Right ventricle myocardium inferior (tissue), 1 donor: ENCODE results near the gene CDS1. TPM values are rescaled to one million over a fixed set of nuclear protein-coding genes. Genes with fewer than 3 reads are reported as not detected.
"Not testable (repeated sequence)": the region's sequence is repeated elsewhere in the genome, so short reads cannot be mapped to it uniquely, and the experiment has no call there.

Source experiments
- ATAC-seq: fragments of 200-7000 bp; cut with Tn5 transposase; one replicate; pipeline ENCODE4 v1.9.1; 2020; ENCODE audit warnings: mild to moderate bottlenecking, moderate library complexity
- DNase-seq: peaks from one replicate; pipeline ENCODE4 v3.0.0; 2021; ENCODE audit errors: missing footprints
- intact Hi-C: fragments of 100-400 bp; cut with DNase I; formaldehyde crosslinking; loops from one replicate; pipeline ENCODE4 v1.11.0; 2022
- total RNA-seq: library from RNA; stranded (reverse); fragmentation: NEBNext Ultra II Directional; extraction: Animal tissue kit (Norgen Biotek cat#: 25700); gene quantifications from one replicate; pipeline ENCODE4 v1.2.1, GENCODE V29; 2021
- donor health status: DM: no; HTN: yes; CAD: no; lungs with severe emphysema.

Gene CDS1
- total RNA-seq, 1 donor from 2014 or later = 0.68 TPM

GRCh38 chr4:84661191-84661939 is 78.4 kb downstream of the CDS1 start:
- DNase-seq = no peak
- intact Hi-C loops = no loop called here
- no peak for ATAC-seq

GRCh38 chr4:84664767-84665166 is 81.8 kb downstream of the CDS1 start:
- ATAC-seq, DNase-seq, intact Hi-C loops: not testable (repeated sequence)

GRCh38 chr4:84666439-84666838 is 83.5 kb downstream of the CDS1 start:
- ATAC-seq = no peak
- intact Hi-C loops = no loop called here

GRCh38 chr4:84669201-84669600 is 86.3 kb downstream of the CDS1 start:
- DNase-seq = no peak
- intact Hi-C loops = no loop called here
- no peak for ATAC-seq

More at GRCh38 chr4:84666439-84666838, 83.5 kb downstream of the CDS1 start:
- DNase-seq = no peak

- ATAC-seq (no peak), DNase-seq (no peak)
- intact Hi-C loops = no loop called here
These were observed 89.2 kb downstream of the CDS1 start for GRCh38 chr4:84672177-84672576.

- intact Hi-C loops = no loop called here
- DNase-seq = no peak
- ATAC-seq = no peak
These were observed 90.7 kb downstream of the CDS1 start for GRCh38 chr4:84673475-84674240.

- DNase-seq = no peak
- intact Hi-C loops = no loop called here
- peak; percentile 29 for ATAC-seq
These were observed 94.2 kb downstream of the CDS1 start for GRCh38 chr4:84677093-84677492.

GRCh38 chr4:84677995-84678394 is 95.1 kb downstream of the CDS1 start:
- no peak for DNase-seq
- no peak for ATAC-seq
- intact Hi-C loops = no loop called here

GRCh38 chr4:84678976-84679744 is 96.2 kb downstream of the CDS1 start:
- ATAC-seq = no peak
- DNase-seq = no peak
- intact Hi-C loops = no loop called here

GRCh38 chr4:84680956-84681355 is 98.0 kb downstream of the CDS1 start:
- no peak for DNase-seq
- ATAC-seq = no peak
- intact Hi-C loops = loop anchor here (5.0 kb wide), 1 partner anchor 99 kb away; the partner anchor contains the start of gene CDS1

- DNase-seq (no peak), ATAC-seq (peak; percentile 74)
- intact Hi-C loops = loop anchor here (5.0 kb wide), 1 partner anchor 99 kb away; the partner anchor contains the start of gene CDS1
These were observed 98.8 kb downstream of the CDS1 start for GRCh38 chr4:84681486-84682274.

- intact Hi-C loops = loop anchor here (5.0 kb wide), 1 partner anchor 100 kb away; the partner anchor contains the start of gene CDS1
- ATAC-seq, DNase-seq: not testable (repeated sequence)
These were observed 99.7 kb downstream of the CDS1 start for GRCh38 chr4:84682661-84683060.

GRCh38 chr4:84683064-84683850 is 100.3 kb downstream of the CDS1 start:
- peak; percentile 66 for ATAC-seq
- intact Hi-C loops = loop anchor here (5.0 kb wide), 1 partner anchor 101 kb away; the partner anchor contains the start of gene CDS1
- no peak for DNase-seq

GRCh38 chr4:84684361-84684760 is 101.4 kb downstream of the CDS1 start:
- intact Hi-C loops = loop anchor here (5.0 kb wide), 1 partner anchor 102 kb away; the partner anchor contains the start of gene CDS1
- ATAC-seq (no peak), DNase-seq (no peak)

- ATAC-seq (no peak), DNase-seq (no peak)
- intact Hi-C loops = no loop called here
These were observed 102.2 kb downstream of the CDS1 start for GRCh38 chr4:84685105-84685504.

GRCh38 chr4:84688605-84689004 is 105.7 kb downstream of the CDS1 start:
- intact Hi-C loops = no loop called here
- DNase-seq (no peak), ATAC-seq (no peak)

- intact Hi-C loops = no loop called here
- no peak for ATAC-seq
These were observed 106.3 kb downstream of the CDS1 start for GRCh38 chr4:84689197-84689596.

GRCh38 chr4:84690481-84690880 is 107.6 kb downstream of the CDS1 start:
- no peak for DNase-seq
- intact Hi-C loops = no loop called here
- no peak for ATAC-seq

More at GRCh38 chr4:84689197-84689596, 106.3 kb downstream of the CDS1 start:
- DNase-seq = no peak
